ENCODE measurements around the gene VWA5B1. TPM values are rescaled to one million over a fixed set of nuclear protein-coding genes. Genes with fewer than 3 reads are reported as not detected.

VWA5B1 gene
- total and polyA plus RNA-seq, 4 experiments from 2014 or later: 0.11 to 0.17 TPM; not detected in 2

- Mint-ChIP-seq H3K36me3 (no peaks in the 10 kb centered on the region), H3K27ac (no peak overlapping the region), H3K4me1 (peaks cover 0 to 6% (median 2%) of the 10 kb centered on the region in 4 donors), H3K4me3 (no peak overlapping the region), H3K27me3 (peaks cover 16 to 35% of the 10 kb centered on the region in 2 donors), H3K9me3 (no peaks in the 10 kb centered on the region)
- Histone ChIP-seq H3K4me3 (ENCODE audit: low read length in 2 of 2) (no peak overlapping the region), H3K4me1 (ENCODE audit: insufficient read depth, low read length) (no peaks in the 10 kb centered on the region), H3K27me3 (ENCODE audit: insufficient read depth, low read length) (peaks cover 4% of the 10 kb centered on the region), H3K36me3 (ENCODE audit: insufficient read depth, low read length) (no peaks in the 10 kb centered on the region), H3K27ac (ENCODE audit: low read depth, low read length) (no peak overlapping the region), H3K9me3 (ENCODE audit: control insufficient read depth in 1 of 2, low read length in 2 of 2) (no peaks in the 10 kb centered on the region)
- ChIA-PET POLR2A (ENCODE audit: partially characterized antibody) (no interaction called here), CTCF (ENCODE audit: partially characterized antibody) (interaction anchor here (1.3 to 3.2 kb wide), 2 partner anchors 116 to 153 kb away, joined by 3 to 14 read pairs; no protein-coding TSS in a partner anchor)
- no peak for DNase-seq
- intact Hi-C loops (cut with micrococcal nuclease): no loop called here
Measured at GRCh38 chr1:20375563-20375962, 84.9 kb downstream of the VWA5B1 start.

- H3K4me3 ChIP-seq (ENCODE audit: low read length in 2 of 2): no peak overlapping the region
- no peaks in the 10 kb centered on the region for H3K9me3 Mint-ChIP-seq
- ChIA-PET POLR2A (ENCODE audit: partially characterized antibody) (no interaction called here), CTCF (ENCODE audit: partially characterized antibody) (interaction anchor here (1.2 to 3.2 kb wide), 4 partner anchors 11 to 154 kb away, joined by 3 to 14 read pairs (median 8); no protein-coding TSS in a partner anchor)
- no peak for DNase-seq
- no peak overlapping the region for H3K27ac Mint-ChIP-seq
- H3K4me3 Mint-ChIP-seq: no peak overlapping the region
- no peaks in the 10 kb centered on the region for H3K36me3 ChIP-seq (ENCODE audit: insufficient read depth, low read length)
- intact Hi-C loops (cut with micrococcal nuclease): no loop called here
- peaks cover 0 to 6% (median 2%) of the 10 kb centered on the region in 4 donors for H3K4me1 Mint-ChIP-seq
- H3K27me3 Mint-ChIP-seq: peaks cover 16 to 35% of the 10 kb centered on the region in 2 donors
- no peaks in the 10 kb centered on the region for H3K36me3 Mint-ChIP-seq
- peaks cover 4% of the 10 kb centered on the region for H3K27me3 ChIP-seq (ENCODE audit: insufficient read depth, low read length)
- no peaks in the 10 kb centered on the region for H3K4me1 ChIP-seq (ENCODE audit: insufficient read depth, low read length)
- H3K9me3 ChIP-seq (ENCODE audit: control insufficient read depth in 1 of 2, low read length in 2 of 2): no peaks in the 10 kb centered on the region
- no peak overlapping the region for H3K27ac ChIP-seq (ENCODE audit: low read depth, low read length)
Measured at GRCh38 chr1:20376171-20376570, 85.5 kb downstream of the VWA5B1 start.

- Mint-ChIP-seq H3K27me3 (peaks cover 16 to 32% of the 10 kb centered on the region in 2 donors), H3K4me3 (no peak overlapping the region), H3K27ac (no peak overlapping the region), H3K36me3 (no peaks in the 10 kb centered on the region), H3K4me1 (peaks cover 0 to 6% (median 1%) of the 10 kb centered on the region in 4 donors), H3K9me3 (no peaks in the 10 kb centered on the region)
- Histone ChIP-seq H3K27ac (ENCODE audit: low read depth, low read length) (no peak overlapping the region), H3K36me3 (ENCODE audit: insufficient read depth, low read length) (no peaks in the 10 kb centered on the region), H3K27me3 (ENCODE audit: insufficient read depth, low read length) (peaks cover 4% of the 10 kb centered on the region), H3K4me3 (ENCODE audit: low read length in 2 of 2) (no peak overlapping the region), H3K9me3 (ENCODE audit: control insufficient read depth in 1 of 2, low read length in 2 of 2) (no peaks in the 10 kb centered on the region), H3K4me1 (ENCODE audit: insufficient read depth, low read length) (no peaks in the 10 kb centered on the region)
- CTCF ChIA-PET (ENCODE audit: partially characterized antibody): interaction anchor here (1.2 to 3.2 kb wide), 5 partner anchors 12 to 154 kb away, joined by 3 to 14 read pairs (median 5); no protein-coding TSS in a partner anchor
- POLR2A ChIA-PET (ENCODE audit: partially characterized antibody): no interaction called here
- DNase-seq: peak in 4 of 5 donors; percentile 20 to 48 (median 36)
- intact Hi-C loops (cut with micrococcal nuclease): no loop called here
Measured at GRCh38 chr1:20376880-20377494, 86.3 kb downstream of the VWA5B1 start.

- no peak overlapping the region for H3K27ac Mint-ChIP-seq
- CTCF ChIA-PET (ENCODE audit: partially characterized antibody): interaction anchor here (1.2 to 3.2 kb wide), 4 partner anchors 13 to 117 kb away, joined by 3 to 14 read pairs (median 10); no protein-coding TSS in a partner anchor
- H3K27me3 Mint-ChIP-seq: peaks cover 18 to 29% of the 10 kb centered on the region in 2 donors
Measured at GRCh38 chr1:20377516-20378270, 87.0 kb downstream of the VWA5B1 start.

GRCh38 chr1:20379075-20379474 lies 88.4 kb downstream of the VWA5B1 start:
- Histone ChIP-seq H3K4me1 (ENCODE audit: insufficient read depth, low read length) (no peaks in the 10 kb centered on the region), H3K36me3 (ENCODE audit: insufficient read depth, low read length) (no peaks in the 10 kb centered on the region), H3K27me3 (ENCODE audit: insufficient read depth, low read length) (peaks cover 4% of the 10 kb centered on the region), H3K27ac (ENCODE audit: low read depth, low read length) (no peak overlapping the region), H3K4me3 (ENCODE audit: low read length in 2 of 2) (no peak overlapping the region), H3K9me3 (ENCODE audit: control insufficient read depth in 1 of 2, low read length in 2 of 2) (no peaks in the 10 kb centered on the region)
- Mint-ChIP-seq H3K4me3 (no peak overlapping the region), H3K27me3 (peaks cover 28 to 36% of the 10 kb centered on the region in 2 donors), H3K36me3 (no peaks in the 10 kb centered on the region), H3K27ac (no peak overlapping the region), H3K4me1 (peaks cover 0 to 6% (median under 1%) of the 10 kb centered on the region in 4 donors), H3K9me3 (peaks cover 0 to 5% (median 0%) of the 10 kb centered on the region in 8 donors)
- intact Hi-C loops (cut with micrococcal nuclease): no loop called here
- DNase-seq: no peak
- ChIA-PET CTCF (ENCODE audit: partially characterized antibody) (interaction anchor here (1.6 kb wide), 1 partner anchor 115 kb away, joined by 3 read pairs; no protein-coding TSS in a partner anchor), POLR2A (ENCODE audit: partially characterized antibody) (no interaction called here)

More at GRCh38 chr1:20377516-20378270, 87.0 kb downstream of the VWA5B1 start:
- Histone ChIP-seq H3K27me3 (ENCODE audit: insufficient read depth, low read length) (peaks cover 4% of the 10 kb centered on the region), H3K27ac (ENCODE audit: low read depth, low read length) (no peak overlapping the region), H3K36me3 (ENCODE audit: insufficient read depth, low read length) (no peaks in the 10 kb centered on the region), H3K4me1 (ENCODE audit: insufficient read depth, low read length) (no peaks in the 10 kb centered on the region), H3K4me3 (ENCODE audit: low read length in 2 of 2) (no peak overlapping the region), H3K9me3 (ENCODE audit: control insufficient read depth in 1 of 2, low read length in 2 of 2) (no peaks in the 10 kb centered on the region)
- POLR2A ChIA-PET (ENCODE audit: partially characterized antibody): no interaction called here
- DNase-seq: no peak
- Mint-ChIP-seq H3K4me1 (peaks cover 0 to 6% (median under 1%) of the 10 kb centered on the region in 4 donors), H3K36me3 (no peaks in the 10 kb centered on the region), H3K4me3 (no peak overlapping the region), H3K9me3 (peaks cover 0 to 5% (median 0%) of the 10 kb centered on the region in 8 donors)
- intact Hi-C loops (cut with micrococcal nuclease): no loop called here

DNA sequence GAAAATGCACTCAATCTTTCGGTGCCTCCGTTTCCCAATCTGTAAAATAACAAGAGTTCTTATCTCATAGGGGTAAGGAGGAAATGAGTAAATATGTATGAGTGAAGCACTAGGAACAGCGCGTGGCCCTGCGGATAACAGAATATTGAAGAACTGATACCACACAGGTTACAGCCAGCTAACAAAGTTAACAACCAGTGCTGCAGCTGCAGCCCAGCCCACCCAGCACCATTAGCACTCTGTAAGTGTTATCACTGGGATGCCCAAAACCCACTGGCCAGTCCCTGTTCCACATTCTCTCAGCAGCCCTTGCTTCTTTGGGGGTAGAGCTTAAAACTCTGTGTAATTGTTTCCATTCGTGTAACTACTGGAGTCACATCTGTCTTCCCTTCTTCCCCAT lies 89.5 kb downstream of the VWA5B1 start:
- Mint-ChIP-seq H3K4me1 (peaks cover 0 to 6% (median under 1%) of the 10 kb centered on the region in 4 donors), H3K4me3 (no peak overlapping the region), H3K27ac (no peak overlapping the region), H3K9me3 (peaks cover 0 to 5% (median 0%) of the 10 kb centered on the region in 8 donors), H3K36me3 (no peaks in the 10 kb centered on the region), H3K27me3 (peaks cover 37 to 47% of the 10 kb centered on the region in 2 donors)
- H3K4me3 ChIP-seq (ENCODE audit: low read length in 2 of 2): no peak overlapping the region
- H3K9me3 ChIP-seq (ENCODE audit: control insufficient read depth in 1 of 2, low read length in 2 of 2): no peaks in the 10 kb centered on the region
- H3K36me3 ChIP-seq (ENCODE audit: insufficient read depth, low read length): no peaks in the 10 kb centered on the region
- intact Hi-C loops (cut with micrococcal nuclease): no loop called here
- no peak for DNase-seq
- peaks cover 4% of the 10 kb centered on the region for H3K27me3 ChIP-seq (ENCODE audit: insufficient read depth, low read length)
- ChIA-PET POLR2A (ENCODE audit: partially characterized antibody) (no interaction called here), CTCF (ENCODE audit: partially characterized antibody) (interaction anchor here (1.6 kb wide), 1 partner anchor 114 kb away, joined by 3 read pairs; no protein-coding TSS in a partner anchor)
- no peak overlapping the region for H3K27ac ChIP-seq (ENCODE audit: low read depth, low read length)
- no peaks in the 10 kb centered on the region for H3K4me1 ChIP-seq (ENCODE audit: insufficient read depth, low read length)

GRCh38 chr1:20380616-20381035 lies 90.0 kb downstream of the VWA5B1 start:
- Mint-ChIP-seq H3K27me3 (peaks cover 41 to 50% of the 10 kb centered on the region in 2 donors), H3K36me3 (no peaks in the 10 kb centered on the region)
- CTCF ChIA-PET (ENCODE audit: partially characterized antibody): interaction anchor here (0.7 to 1.6 kb wide), 2 partner anchors 113 to 154 kb away, joined by 3 to 4 read pairs; no protein-coding TSS in a partner anchor

More at GRCh38 chr1:20380616-20381035, 90.0 kb downstream of the VWA5B1 start:
- Histone ChIP-seq H3K27ac (ENCODE audit: low read depth, low read length) (no peak overlapping the region), H3K9me3 (ENCODE audit: control insufficient read depth in 1 of 2, low read length in 2 of 2) (no peaks in the 10 kb centered on the region), H3K4me3 (ENCODE audit: low read length in 2 of 2) (no peak overlapping the region), H3K4me1 (ENCODE audit: insufficient read depth, low read length) (no peaks in the 10 kb centered on the region), H3K36me3 (ENCODE audit: insufficient read depth, low read length) (no peaks in the 10 kb centered on the region), H3K27me3 (ENCODE audit: insufficient read depth, low read length) (peaks cover 4% of the 10 kb centered on the region)
- intact Hi-C loops (cut with micrococcal nuclease): no loop called here
- POLR2A ChIA-PET (ENCODE audit: partially characterized antibody): no interaction called here
- Mint-ChIP-seq H3K9me3 (peaks cover 0 to 5% (median 0%) of the 10 kb centered on the region in 8 donors), H3K4me1 (peaks cover 0 to 6% (median under 1%) of the 10 kb centered on the region in 4 donors), H3K4me3 (no peak overlapping the region), H3K27ac (peak overlapping the region in 1 of 7 donors; percentile 44)
- DNase-seq: no peak

All from CD4-positive, alpha-beta memory T cell (primary cell).